ENCODE data around the gene OSMR. TPM values are rescaled to one million over a fixed set of nuclear protein-coding genes. Genes with fewer than 3 reads are reported as not detected.

Gene OSMR
- total RNA-seq, 4 donors from 2014 or later, result 6.3 to 16.5 (median 11.7) TPM

- Histone ChIP-seq H3K36me3 (peaks cover 0 to 7% (median 2%) of the 10 kb centered on the region in 4 donors), H3K27ac (no peak overlapping the region), H3K4me1 (no peaks in the 10 kb centered on the region), H3K9me3 (no peaks in the 10 kb centered on the region), H3K4me3 (no peak overlapping the region), H3K27me3 (no peaks in the 10 kb centered on the region)
- no peak for TF ChIP-seq CTCF (IDR thresholded peaks at IDR 0.05)
- TF ChIP-seq POLR2AphosphoS5 (IDR thresholded peaks at IDR 0.05), result no peak
- TF ChIP-seq EP300 (IDR thresholded peaks at IDR 0.05; ENCODE audit: low read depth), result no peak
- TF ChIP-seq POLR2A (IDR thresholded peaks at IDR 0.05), result no peak
- in situ Hi-C loops (cut with MboI; ENCODE audit: low pct_ligation_motif_present in 1 of 4, low pct_unique_long_range_greater_than_20kb in 1 of 4, low sequenced_read_pairs in 3 of 4), result no loop called here
- no peak for DNase-seq
- intact Hi-C loops (cut with DNase I; ENCODE audit: low total_unique reads), result no loop called here
Observed at GRCh38 chr5:38978036-38978435, 132.2 kb downstream of the OSMR start.

DNA sequence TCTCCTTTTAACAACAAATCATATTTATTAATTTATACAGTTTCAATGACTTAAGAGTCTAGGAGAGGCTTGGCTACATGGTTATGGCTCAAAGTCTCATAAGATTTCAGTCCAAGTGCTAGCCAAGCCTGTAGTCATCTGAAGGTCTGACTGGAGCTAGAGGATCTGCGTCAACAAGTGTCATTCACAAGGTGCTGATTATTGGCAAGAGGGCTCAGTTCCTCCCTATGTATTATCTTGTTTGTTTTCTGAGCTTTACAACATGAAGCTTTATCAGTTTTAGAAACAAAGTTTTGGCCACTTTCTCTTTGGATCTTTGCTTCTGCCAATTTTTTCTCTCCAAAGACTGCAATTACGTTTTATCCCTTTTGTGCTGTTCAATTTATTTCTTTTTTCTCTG lies 133.7 kb downstream of the OSMR start:
- Histone ChIP-seq H3K36me3 (peaks cover 0 to 7% (median 2%) of the 10 kb centered on the region in 4 donors), H3K27ac (no peak overlapping the region), H3K4me1 (no peaks in the 10 kb centered on the region), H3K4me3 (no peak overlapping the region), H3K27me3 (no peaks in the 10 kb centered on the region), H3K9me3 (no peaks in the 10 kb centered on the region)
- TF ChIP-seq EP300 (IDR thresholded peaks at IDR 0.05; ENCODE audit: low read depth) (no peak), POLR2A (IDR thresholded peaks at IDR 0.05) (no peak), POLR2AphosphoS5 (IDR thresholded peaks at IDR 0.05) (no peak), CTCF (IDR thresholded peaks at IDR 0.05) (no peak)
- 91 to 94% methylated on average over 2 of the region's 2 CpGs for WGBS, 2 donors (ENCODE audit: low coverage in 1 of 2)
- in situ Hi-C loops (cut with MboI; ENCODE audit: low pct_ligation_motif_present in 1 of 4, low pct_unique_long_range_greater_than_20kb in 1 of 4, low sequenced_read_pairs in 3 of 4) (no loop called here), intact Hi-C loops (cut with DNase I; ENCODE audit: low total_unique reads) (no loop called here)
- no peak for DNase-seq

Other genes with a start within 250 kb of the OSMR start
- gene RICTOR, start 228.4 kb downstream of the OSMR start, total RNA-seq, result 10 to 100 TPM; 20.7 to 44.8 (median 25.8) TPM

All from transverse colon (tissue), 4 donors.